Astrocyte (in vitro differentiated cells and primary cell): ENCODE measurements around the gene RAMP2. TPM values are rescaled to one million over a fixed set of nuclear protein-coding genes. Genes with fewer than 3 reads are reported as not detected.
A peak's percentile ranks its signal among the peaks of the same experiment; 100 is the strongest.

ENCODE experiments used
- DNase-seq: peaks from one replicate; pipeline ENCODE4 v3.0.0-alpha.2; 2010; ENCODE audit warnings: low read depth
- FAIRE-seq: peaks from 2 replicates; lab custom pipeline; 2011; peaks lifted over from hg19 to GRCh38; lab: Jason Lieb, UNC
- H2AFZ ChIP-seq: 2 replicates; pipeline ENCODE4 v1.6.0; 2012; ENCODE audit warnings: low read depth, low read length, inconsistent platforms
- H3K27ac ChIP-seq: 2 replicates; pipeline ENCODE4 v1.5.1; 2011; ENCODE audit warnings: low read depth, low read length, inconsistent platforms
- H3K27me3 ChIP-seq: 2 replicates; pipeline ENCODE4 v1.6.0; 2011; ENCODE audit warnings: low read length, inconsistent platforms; ENCODE audit not compliant: insufficient read depth
- H3K36me3 ChIP-seq: 2 replicates; pipeline ENCODE4 v1.5.1; 2011; ENCODE audit warnings: low read length, inconsistent platforms; ENCODE audit not compliant: insufficient read depth
- H3K4me1 ChIP-seq: 2 replicates; pipeline ENCODE4 v1.5.1; 2011; ENCODE audit warnings: low read length, inconsistent platforms; ENCODE audit not compliant: insufficient read depth
- H3K4me2 ChIP-seq: 2 replicates; pipeline ENCODE4 v1.6.0; 2012; ENCODE audit warnings: low read length, inconsistent platforms
- H3K4me3 ChIP-seq: 2 replicates; pipeline ENCODE4 v1.5.1; 2011; ENCODE audit warnings: low read depth, mild to moderate bottlenecking, low read length, inconsistent platforms; ENCODE audit not compliant: insufficient read depth
- H3K79me2 ChIP-seq: 2 replicates; pipeline ENCODE4 v1.6.0; 2012; ENCODE audit warnings: mild to moderate bottlenecking, low read length, inconsistent platforms; ENCODE audit not compliant: insufficient read depth
- H3K9ac ChIP-seq: 2 replicates; pipeline ENCODE4 v1.6.0; 2012; ENCODE audit warnings: mild to moderate bottlenecking, low read length, inconsistent platforms
- H3K9me3 ChIP-seq: 2 replicates; pipeline ENCODE4 v1.5.1; 2012; ENCODE audit warnings: low read depth, mild to moderate bottlenecking, low read length, inconsistent platforms; ENCODE audit not compliant: insufficient read depth
- H4K20me1 ChIP-seq: 2 replicates; pipeline ENCODE4 v1.6.0; 2012; ENCODE audit warnings: low read length, inconsistent platforms; ENCODE audit not compliant: insufficient read depth
- H3K27ac Mint-ChIP-seq: one replicate; pipeline ENCODE4 v1.8.0; 2021; ENCODE audit warnings: mild to moderate bottlenecking, mixed read lengths; ENCODE audit not compliant: unreplicated experiment
- H3K27me3 Mint-ChIP-seq: one replicate; pipeline ENCODE4 v1.8.0; 2021; ENCODE audit warnings: low read depth, mixed read lengths; ENCODE audit not compliant: unreplicated experiment
- H3K36me3 Mint-ChIP-seq: one replicate; pipeline ENCODE4 v1.8.0; 2021; ENCODE audit warnings: low read depth, mixed read lengths; ENCODE audit not compliant: unreplicated experiment
- H3K4me1 Mint-ChIP-seq: one replicate; pipeline ENCODE4 v1.8.0; 2021; ENCODE audit warnings: low read depth, mixed read lengths; ENCODE audit not compliant: unreplicated experiment
- H3K4me3 Mint-ChIP-seq: one replicate; pipeline ENCODE4 v1.8.0; 2021; ENCODE audit warnings: mild to moderate bottlenecking, moderate library complexity, mixed read lengths; ENCODE audit not compliant: unreplicated experiment
- H3K9me3 Mint-ChIP-seq: one replicate; pipeline ENCODE4 v1.8.0; 2021; ENCODE audit warnings: mild to moderate bottlenecking, mixed read lengths; ENCODE audit not compliant: unreplicated experiment
- EZH2 ChIP-seq: IDR thresholded peaks from 2 replicates; pipeline ENCODE4 v1.6.1; 2012; ENCODE audit warnings: mild to moderate bottlenecking, low read length, inconsistent platforms; ENCODE audit not compliant: insufficient read depth
- total RNA-seq: library from RNA; stranded (reverse); gene quantifications from 2 replicates; pipeline ENCODE4 v1.2.1, GENCODE V29; 2021
- TF ChIP-seq, protein P1 (sequence below): IDR thresholded peaks from 2 replicates; pipeline ENCODE4 v1.5.1; 2011; ENCODE audit warnings: low read depth, mild to moderate bottlenecking, inconsistent platforms, low read length, moderate library complexity; ENCODE audit not compliant: insufficient read depth

The RAMP2 gene
- total RNA-seq, 1 donor from 2014 or later, result 6.1 TPM

DNA sequence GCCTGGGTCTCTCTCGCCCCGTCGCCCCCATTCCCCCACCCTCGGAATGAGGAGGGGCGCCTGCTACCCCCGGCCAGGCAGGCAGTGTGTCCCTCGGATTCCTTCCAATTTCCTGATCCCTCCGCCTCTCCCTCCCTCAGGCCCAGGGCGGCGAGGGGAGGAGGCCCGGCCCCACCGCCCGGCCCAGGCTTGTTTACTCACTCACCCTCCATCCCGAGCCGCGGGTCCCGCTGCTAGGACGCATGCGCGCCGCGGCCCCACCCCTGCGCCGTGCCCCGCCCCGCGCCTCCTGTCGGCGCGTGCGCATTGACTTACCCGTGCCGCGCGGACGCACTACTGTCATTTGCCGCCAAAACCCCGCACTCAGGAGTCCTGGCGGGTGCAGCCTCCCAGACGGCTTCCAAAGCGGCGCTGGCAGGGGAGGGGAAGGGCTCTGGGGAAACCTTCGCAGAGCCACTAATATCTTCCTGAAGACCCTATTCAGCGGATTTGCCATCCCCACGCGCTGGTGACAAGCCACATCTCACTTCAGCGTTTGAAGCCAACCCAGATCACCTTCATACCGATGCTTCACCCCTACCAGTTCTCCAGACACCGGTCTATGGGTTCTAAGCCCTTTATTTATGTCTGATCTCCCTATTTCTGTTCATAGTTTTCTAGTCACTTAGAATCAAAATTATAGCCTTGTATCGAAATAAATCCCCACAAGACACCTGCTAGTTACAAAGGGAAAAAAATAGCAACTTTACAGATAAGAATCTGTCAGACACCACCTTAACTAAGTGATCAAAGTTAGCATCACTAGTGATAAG lies 16.0 kb upstream of the RAMP2 start, which contains the start of gene EZH1:
TSS of gene EZH1 (minus strand) at position 235 of the 812 bp plus-strand sequence. CDS start 16,099 bp downstream, outside the sequence.
- Histone ChIP-seq H3K9me3 (peaks cover 3% of the 10 kb centered on the region), H3K4me1 (peaks cover 10% of the 10 kb centered on the region), H3K4me3 (peak within 1 kb of the TSS; percentile 85), H3K79me2 (peaks cover 18% of the 10 kb centered on the region), H3K9ac (peak within 1 kb of the TSS; percentile 89), H3K4me2 (peak within 1 kb of the TSS; percentile 99), H4K20me1 (no peaks in the 10 kb centered on the region), H2AFZ (peak within 1 kb of the TSS; percentile 94), H3K27ac (peak within 1 kb of the TSS; percentile 88), H3K36me3 (no peaks in the 10 kb centered on the region), H3K27me3 (peaks cover 7% of the 10 kb centered on the region)
- Mint-ChIP-seq H3K36me3 (no peaks in the 10 kb centered on the region), H3K9me3 (no peaks in the 10 kb centered on the region), H3K27ac (peak within 1 kb of the TSS; percentile 85), H3K4me3 (peak within 1 kb of the TSS; percentile 98), H3K27me3 (peaks cover 2% of the 10 kb centered on the region), H3K4me1 (peaks cover 5% of the 10 kb centered on the region)
- FAIRE-seq (no peak), DNase-seq (peak; percentile 66)
- no peak for TF ChIP-seq EZH2
- TF ChIP-seq, protein P1, sequence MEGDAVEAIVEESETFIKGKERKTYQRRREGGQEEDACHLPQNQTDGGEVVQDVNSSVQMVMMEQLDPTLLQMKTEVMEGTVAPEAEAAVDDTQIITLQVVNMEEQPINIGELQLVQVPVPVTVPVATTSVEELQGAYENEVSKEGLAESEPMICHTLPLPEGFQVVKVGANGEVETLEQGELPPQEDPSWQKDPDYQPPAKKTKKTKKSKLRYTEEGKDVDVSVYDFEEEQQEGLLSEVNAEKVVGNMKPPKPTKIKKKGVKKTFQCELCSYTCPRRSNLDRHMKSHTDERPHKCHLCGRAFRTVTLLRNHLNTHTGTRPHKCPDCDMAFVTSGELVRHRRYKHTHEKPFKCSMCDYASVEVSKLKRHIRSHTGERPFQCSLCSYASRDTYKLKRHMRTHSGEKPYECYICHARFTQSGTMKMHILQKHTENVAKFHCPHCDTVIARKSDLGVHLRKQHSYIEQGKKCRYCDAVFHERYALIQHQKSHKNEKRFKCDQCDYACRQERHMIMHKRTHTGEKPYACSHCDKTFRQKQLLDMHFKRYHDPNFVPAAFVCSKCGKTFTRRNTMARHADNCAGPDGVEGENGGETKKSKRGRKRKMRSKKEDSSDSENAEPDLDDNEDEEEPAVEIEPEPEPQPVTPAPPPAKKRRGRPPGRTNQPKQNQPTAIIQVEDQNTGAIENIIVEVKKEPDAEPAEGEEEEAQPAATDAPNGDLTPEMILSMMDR, result no peak

DNA sequence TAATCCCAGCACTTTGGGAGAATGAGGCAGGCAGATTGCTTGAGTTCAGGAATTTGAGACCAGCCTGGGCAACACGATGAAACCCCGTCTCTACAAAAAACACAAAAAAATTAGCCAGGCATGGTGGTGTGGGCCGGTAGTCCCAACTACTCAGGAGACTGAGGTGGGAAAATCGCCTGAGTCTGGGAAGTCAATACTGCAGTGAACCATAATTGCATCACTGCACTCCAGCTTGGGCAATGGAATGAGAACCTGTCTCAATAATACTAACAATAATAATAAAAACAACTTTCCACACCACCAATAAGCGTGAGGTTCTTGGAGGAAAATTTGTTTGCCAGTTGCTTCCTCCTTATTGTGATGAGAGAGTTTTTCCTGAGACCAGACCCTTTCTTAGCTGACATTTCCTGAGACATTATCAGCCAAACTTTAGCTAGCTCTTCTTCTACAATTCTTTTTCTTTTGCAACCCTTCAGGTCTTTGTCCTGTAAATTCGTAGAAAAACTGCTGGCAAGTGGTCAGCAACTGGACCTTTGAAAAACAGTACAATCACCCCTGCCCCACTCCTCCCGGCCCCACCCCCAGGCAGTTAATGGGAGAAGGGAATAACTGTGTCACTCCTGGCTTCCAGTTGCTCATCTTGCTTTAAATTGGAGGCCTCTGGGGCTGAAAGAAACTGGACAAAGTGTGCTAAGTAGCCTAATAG lies 12.7 kb upstream of the RAMP2 start:
- no peaks in the 10 kb centered on the region for H3K9me3 Mint-ChIP-seq
- Histone ChIP-seq H3K4me2 (no peak overlapping the region), H2AFZ (no peak overlapping the region), H3K79me2 (peaks cover 10% of the 10 kb centered on the region), H3K27me3 (peaks cover 7% of the 10 kb centered on the region), H3K27ac (no peak overlapping the region), H3K4me3 (no peak overlapping the region), H3K4me1 (peaks cover 10% of the 10 kb centered on the region), H3K9me3 (peaks cover 3% of the 10 kb centered on the region), H3K9ac (no peak overlapping the region), H3K36me3 (no peaks in the 10 kb centered on the region), H4K20me1 (no peaks in the 10 kb centered on the region)
- H3K36me3 Mint-ChIP-seq, result no peaks in the 10 kb centered on the region
- H3K4me1 Mint-ChIP-seq, result peaks cover 5% of the 10 kb centered on the region
- H3K27me3 Mint-ChIP-seq, result peaks cover 11% of the 10 kb centered on the region
- H3K27ac Mint-ChIP-seq, result no peak overlapping the region
- FAIRE-seq (no peak), DNase-seq (no peak)
- no peak overlapping the region for H3K4me3 Mint-ChIP-seq
- TF ChIP-seq, protein P1, result no peak
